Epithelial cell of proximal tubule (primary cell): ENCODE measurements around the gene PHLPP1. TPM values are rescaled to one million over a fixed set of nuclear protein-coding genes. Genes with fewer than 3 reads are reported as not detected.

Source experiments
- DNase-seq: peaks from one replicate; pipeline ENCODE4 v3.0.0-alpha.2; 2011; ENCODE audit warnings: low read depth
- H3K4me3 ChIP-seq: 2 replicates; pipeline ENCODE4 v1.5.1; 2011; ENCODE audit warnings: low read depth, mild to moderate bottlenecking, low read length
- total RNA-seq: library from RNA; depleted of rRNA; stranded (reverse); fragments of >200 nt; gene quantifications from 2 replicates; pipeline ENCODE4 v1.2.3, GENCODE V29; 2015
- TF ChIP-seq, protein P1 (sequence below): conservative IDR thresholded peaks from 2 replicates; pipeline ENCODE4 v1.5.1; 2012; ENCODE audit warnings: low read depth, mild to moderate bottlenecking, low read length

The PHLPP1 gene
- total RNA-seq, 1 donor from 2014 or later, result 9.0 TPM

DNA sequence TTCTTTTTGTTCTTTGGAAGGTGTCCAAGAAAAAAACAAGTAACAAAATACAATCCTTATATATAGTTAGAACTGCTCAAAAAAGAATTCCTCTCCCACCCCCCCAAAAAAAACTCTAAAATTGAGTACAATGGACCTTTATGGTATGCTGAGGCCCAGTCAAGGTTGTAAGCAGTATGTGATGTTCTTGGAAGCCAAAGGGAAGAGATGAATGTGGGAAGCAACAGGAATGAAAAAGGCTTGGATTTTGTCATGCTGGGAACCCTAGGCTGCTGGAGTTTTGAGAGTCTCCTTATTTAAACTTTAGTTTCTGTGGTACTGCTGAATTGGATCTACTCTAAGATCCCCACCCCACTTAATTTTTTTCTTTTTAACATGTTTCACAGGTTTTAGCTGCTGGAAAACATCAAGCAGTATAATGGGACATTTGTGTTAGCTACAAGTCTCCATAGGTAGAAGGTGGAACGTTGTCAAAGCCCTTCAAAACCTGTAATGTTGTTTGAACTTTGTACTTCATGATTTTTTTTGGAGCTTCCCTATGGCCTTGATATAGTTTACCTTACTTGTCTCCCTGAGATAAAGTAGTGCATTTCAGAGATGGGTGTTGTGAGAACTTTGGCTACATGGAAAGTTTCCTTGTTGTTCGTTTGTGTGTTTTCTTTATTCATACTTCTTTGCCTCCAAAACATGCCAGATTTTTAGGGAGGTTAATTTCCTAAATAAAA, 57.7 kb downstream of the PHLPP1 start:
- no peak for DNase-seq
- H3K4me3 ChIP-seq, result no peak overlapping the region
- TF ChIP-seq, protein P1, sequence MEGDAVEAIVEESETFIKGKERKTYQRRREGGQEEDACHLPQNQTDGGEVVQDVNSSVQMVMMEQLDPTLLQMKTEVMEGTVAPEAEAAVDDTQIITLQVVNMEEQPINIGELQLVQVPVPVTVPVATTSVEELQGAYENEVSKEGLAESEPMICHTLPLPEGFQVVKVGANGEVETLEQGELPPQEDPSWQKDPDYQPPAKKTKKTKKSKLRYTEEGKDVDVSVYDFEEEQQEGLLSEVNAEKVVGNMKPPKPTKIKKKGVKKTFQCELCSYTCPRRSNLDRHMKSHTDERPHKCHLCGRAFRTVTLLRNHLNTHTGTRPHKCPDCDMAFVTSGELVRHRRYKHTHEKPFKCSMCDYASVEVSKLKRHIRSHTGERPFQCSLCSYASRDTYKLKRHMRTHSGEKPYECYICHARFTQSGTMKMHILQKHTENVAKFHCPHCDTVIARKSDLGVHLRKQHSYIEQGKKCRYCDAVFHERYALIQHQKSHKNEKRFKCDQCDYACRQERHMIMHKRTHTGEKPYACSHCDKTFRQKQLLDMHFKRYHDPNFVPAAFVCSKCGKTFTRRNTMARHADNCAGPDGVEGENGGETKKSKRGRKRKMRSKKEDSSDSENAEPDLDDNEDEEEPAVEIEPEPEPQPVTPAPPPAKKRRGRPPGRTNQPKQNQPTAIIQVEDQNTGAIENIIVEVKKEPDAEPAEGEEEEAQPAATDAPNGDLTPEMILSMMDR, result no peak

DNA sequence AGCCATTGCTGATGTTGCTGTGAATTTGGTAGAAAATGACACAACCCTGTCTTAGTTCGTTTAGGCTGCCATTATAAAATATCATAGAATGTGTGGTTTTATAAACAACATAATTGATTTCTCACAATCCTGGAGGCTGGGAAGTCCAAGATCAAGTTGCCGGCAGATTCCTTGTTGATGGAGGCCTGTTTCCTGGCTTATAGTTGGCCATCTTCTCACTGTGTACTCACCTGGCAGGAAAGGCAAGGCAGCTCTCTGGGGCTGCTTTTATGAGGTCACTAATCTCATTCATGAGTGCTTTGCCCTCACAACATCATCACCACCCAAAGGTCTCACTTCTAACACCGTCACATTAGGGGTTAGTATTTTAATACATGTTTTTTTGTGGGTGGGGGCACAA, 58.4 kb downstream of the PHLPP1 start:
- H3K4me3 ChIP-seq, result no peak overlapping the region
- no peak for DNase-seq
- TF ChIP-seq, protein P1, result no peak

DNA sequence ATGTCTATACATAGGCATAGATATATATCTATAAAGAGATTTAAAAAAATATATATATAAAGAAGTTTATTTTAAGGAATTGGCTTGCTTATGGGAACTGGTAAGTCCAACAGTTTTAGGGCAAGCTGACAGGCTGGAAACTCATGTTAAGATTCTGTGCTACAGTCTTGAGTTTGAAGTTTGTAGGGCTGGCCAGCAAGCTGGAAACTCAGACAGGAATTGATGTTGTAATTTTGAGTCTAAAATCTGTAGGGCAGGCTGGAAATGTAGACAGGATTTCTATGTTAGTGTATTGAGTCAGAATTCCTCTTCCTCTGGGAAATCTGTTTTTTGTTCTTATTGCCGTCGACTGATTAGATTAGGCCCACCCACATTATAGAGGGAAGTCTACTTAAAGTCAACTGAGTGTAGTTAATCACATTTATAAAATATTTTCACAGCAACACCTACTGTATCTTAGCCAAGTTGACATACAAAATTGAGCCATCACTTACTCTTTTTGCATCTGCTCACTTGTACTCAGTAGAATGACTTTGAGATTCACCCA, 60.8 kb downstream of the PHLPP1 start:
- DNase-seq, result no peak
- H3K4me3 ChIP-seq, result no peak overlapping the region
- TF ChIP-seq, protein P1, result no peak

DNA sequence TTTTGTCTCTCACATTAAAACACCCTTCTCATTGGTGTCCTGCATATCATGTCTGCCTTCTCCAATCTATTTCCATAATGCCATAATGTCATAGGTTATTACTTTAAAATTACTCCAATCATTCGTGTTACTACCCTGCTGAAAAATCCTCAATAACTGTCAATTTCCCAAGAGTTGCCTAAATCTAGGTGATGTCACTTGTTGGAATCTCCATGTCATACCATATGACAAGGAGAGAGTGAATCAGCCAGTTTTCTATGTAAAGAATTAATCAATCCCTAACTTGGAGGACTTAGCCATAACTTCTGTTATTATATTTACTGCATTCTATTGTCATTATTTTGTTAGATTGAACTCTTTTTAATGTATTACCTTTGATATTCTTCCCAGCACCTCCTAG, 62.5 kb downstream of the PHLPP1 start:
- DNase-seq, result no peak
- H3K4me3 ChIP-seq, result no peak overlapping the region
- TF ChIP-seq, protein P1, result no peak

DNA sequence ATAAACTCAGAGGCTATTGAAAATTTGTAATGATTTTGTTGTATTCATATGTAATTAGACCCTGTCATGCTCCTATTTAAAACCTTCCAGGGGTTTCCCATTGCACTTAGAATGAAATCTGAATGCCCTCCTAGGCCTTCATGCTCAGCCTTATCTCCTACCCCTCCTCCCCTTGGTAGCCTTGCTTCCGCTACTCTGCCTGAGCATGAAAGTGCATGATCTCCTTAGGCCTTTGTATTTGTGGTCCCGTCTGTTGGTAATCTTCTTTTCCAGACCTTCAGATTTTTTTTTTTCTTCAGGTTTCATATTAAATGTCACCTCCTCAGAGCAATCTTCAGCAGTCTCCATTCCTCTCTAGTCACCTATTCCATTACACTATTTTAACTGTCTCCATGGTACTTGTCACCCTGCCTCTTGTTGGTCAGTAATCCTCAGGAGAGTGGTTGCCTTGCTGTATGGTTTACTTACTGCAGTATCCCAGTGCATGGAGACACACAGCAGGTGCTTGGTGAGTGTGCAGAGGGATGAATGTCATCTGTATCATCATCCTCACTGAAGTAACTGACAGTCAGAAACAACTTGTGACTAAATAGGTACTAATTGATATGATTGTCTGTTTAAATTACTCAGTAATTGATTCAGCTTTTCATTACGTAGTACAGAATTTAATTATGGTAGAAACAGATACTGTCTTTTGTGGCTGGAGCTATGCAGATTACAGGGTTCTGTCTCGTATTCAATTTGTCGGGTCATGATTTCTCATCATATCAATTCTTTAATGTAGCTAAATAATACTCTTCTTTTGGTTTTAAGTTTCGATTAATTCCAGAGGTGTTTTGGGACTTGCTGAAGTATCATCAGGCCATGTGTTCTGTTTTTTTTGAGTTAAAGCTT, 63.9 kb downstream of the PHLPP1 start:
- TF ChIP-seq, protein P1, result no peak
- H3K4me3 ChIP-seq, result no peak overlapping the region
- no peak for DNase-seq

DNA sequence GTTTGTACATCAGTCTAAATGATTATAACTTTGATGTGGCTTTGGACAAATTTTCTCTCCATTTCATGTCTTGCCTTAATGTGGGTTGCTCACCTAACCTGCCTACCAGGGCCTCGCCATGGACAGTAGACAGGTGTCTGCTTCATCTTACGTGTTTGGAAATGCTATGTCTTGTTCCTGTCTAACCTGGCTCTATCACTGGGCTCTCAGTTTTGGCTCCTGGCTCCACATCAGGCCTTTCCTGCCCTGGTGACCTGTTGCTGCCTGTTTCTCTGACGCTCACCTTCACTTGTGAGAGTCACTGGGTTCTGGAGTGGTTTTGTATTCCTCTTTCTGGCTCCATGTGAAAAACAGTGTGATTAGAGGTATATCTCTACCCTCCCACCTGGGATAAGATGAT, 65.9 kb downstream of the PHLPP1 start:
- no peak overlapping the region for H3K4me3 ChIP-seq
- TF ChIP-seq, protein P1, result no peak
- DNase-seq, result no peak
